Kidney epithelial cell (primary cell): ENCODE measurements around the gene PLA1A. TPM values are rescaled to one million over a fixed set of nuclear protein-coding genes. Genes with fewer than 3 reads are reported as not detected.

ENCODE experiments used
- DNase-seq: peaks from one replicate; pipeline ENCODE4 v3.0.0-alpha.2; 2010; ENCODE audit warnings: low read depth
- H3K27me3 ChIP-seq: 2 replicates; pipeline ENCODE4 v1.6.0; 2011; ENCODE audit warnings: low read length; ENCODE audit not compliant: control insufficient read depth, insufficient read depth
- H3K36me3 ChIP-seq: 2 replicates; pipeline ENCODE4 v1.5.1; 2011; ENCODE audit warnings: low read length; ENCODE audit not compliant: control insufficient read depth, insufficient read depth
- H3K4me3 ChIP-seq: 2 replicates; pipeline ENCODE4 v1.5.1; 2011; ENCODE audit warnings: low read depth, mild to moderate bottlenecking, control low read depth, low read length
- CTCF ChIP-seq: IDR thresholded peaks from 2 replicates; pipeline ENCODE4 v1.5.1; 2011; ENCODE audit warnings: mild to moderate bottlenecking, moderate library complexity, low read length, control low read depth, inconsistent platforms; ENCODE audit not compliant: insufficient read depth, poor library complexity, severe bottlenecking
- total RNA-seq: library from RNA; depleted of rRNA; stranded (reverse); fragments of >200 nt; gene quantifications from 2 replicates; pipeline ENCODE4 v1.2.3, GENCODE V29; 2015

PLA1A gene
- total RNA-seq, 1 donor from 2014 or later: 1.4 TPM

DNA sequence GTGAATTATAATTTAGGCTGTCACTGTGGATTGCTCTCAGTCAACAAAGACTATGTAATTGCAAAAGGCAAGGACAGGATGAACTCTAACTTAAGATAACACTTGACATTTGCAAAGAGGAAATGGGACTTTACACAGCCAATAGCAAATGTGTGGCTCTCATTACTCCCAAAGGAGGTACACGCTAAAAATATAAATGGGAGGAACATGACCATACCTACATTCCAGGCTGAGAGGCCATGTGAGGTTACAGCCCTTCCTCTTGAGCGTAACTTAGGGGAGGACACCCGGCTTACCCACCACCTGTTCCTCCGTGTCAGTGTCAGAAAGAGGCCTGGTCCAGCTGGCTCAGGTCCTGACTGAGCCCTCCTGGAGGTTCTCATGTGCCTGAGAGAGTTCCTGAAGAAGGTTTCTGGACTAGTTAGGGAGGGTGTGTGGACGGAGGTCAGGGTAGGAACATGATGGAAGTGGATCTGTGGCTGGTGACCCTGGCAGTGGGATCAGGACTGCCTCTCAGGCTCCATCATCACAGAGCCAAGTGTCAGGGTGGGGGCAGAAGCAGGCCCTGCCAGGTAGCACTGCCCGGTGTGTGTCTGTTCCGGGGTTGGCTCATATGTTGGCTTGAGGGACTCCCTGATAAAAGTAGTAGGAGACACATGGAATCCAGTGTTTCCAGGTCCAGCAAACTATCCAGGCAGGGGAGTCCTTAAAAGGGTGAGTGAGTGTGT is 54.8 kb downstream of the PLA1A start:
- Histone ChIP-seq H3K27me3 (no peaks in the 10 kb centered on the region), H3K4me3 (no peak overlapping the region), H3K36me3 (no peaks in the 10 kb centered on the region)
- DNase-seq: no peak
- TF ChIP-seq CTCF: no peak

GRCh38 chr3:119653876-119654275 is 56.2 kb downstream of the PLA1A start:
- no peak overlapping the region for H3K4me3 ChIP-seq
- H3K27me3 ChIP-seq: no peaks in the 10 kb centered on the region
- H3K36me3 ChIP-seq: no peaks in the 10 kb centered on the region
- TF ChIP-seq CTCF: no peak
- no peak for DNase-seq

DNA sequence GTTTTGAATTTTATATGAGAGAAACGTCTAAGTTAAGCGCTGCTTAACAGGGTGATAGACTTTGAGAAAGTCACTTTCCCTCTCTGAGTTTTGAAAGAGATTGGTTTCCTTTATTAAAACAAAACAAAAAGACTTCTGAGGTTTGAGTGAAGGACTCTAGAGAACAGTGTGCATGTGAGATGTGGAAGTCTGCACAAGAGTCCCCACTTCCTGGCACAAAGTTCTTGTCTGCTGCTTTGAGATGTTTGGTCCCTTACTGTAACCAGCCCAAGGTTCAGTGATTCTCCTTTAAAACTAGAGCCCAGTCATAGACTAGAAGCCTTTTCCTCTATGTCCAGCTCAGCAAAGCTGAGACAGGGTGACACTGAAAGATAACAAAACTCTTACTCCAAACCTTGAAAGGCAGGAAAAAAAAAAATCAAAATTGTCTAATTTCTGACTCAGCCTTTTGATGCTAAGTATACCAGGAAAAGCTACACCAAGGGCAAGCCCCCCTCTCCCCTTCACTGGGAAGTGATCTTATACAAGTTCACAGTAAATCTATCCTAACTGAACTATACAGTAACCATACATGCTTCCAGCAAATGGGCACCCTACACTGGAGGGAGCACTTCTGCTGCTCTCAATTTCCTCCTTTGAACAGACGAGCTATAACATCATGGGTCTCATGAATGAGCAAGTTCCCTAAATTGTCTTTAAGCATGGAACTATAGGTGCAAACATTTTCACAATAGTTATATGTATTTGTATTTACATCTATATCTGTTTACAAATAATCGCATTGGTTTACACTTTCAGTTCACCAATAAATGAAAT is 60.4 kb downstream of the PLA1A start:
- Histone ChIP-seq H3K4me3 (no peak overlapping the region), H3K36me3 (no peaks in the 10 kb centered on the region), H3K27me3 (no peaks in the 10 kb centered on the region)
- no peak for TF ChIP-seq CTCF
- no peak for DNase-seq

- no peaks in the 10 kb centered on the region for H3K36me3 ChIP-seq
- H3K4me3 ChIP-seq: no peak overlapping the region
- no peak for DNase-seq
- H3K27me3 ChIP-seq: no peaks in the 10 kb centered on the region
- TF ChIP-seq CTCF: no peak
Observed at GRCh38 chr3:119658994-119659393, 61.3 kb downstream of the PLA1A start.

DNA sequence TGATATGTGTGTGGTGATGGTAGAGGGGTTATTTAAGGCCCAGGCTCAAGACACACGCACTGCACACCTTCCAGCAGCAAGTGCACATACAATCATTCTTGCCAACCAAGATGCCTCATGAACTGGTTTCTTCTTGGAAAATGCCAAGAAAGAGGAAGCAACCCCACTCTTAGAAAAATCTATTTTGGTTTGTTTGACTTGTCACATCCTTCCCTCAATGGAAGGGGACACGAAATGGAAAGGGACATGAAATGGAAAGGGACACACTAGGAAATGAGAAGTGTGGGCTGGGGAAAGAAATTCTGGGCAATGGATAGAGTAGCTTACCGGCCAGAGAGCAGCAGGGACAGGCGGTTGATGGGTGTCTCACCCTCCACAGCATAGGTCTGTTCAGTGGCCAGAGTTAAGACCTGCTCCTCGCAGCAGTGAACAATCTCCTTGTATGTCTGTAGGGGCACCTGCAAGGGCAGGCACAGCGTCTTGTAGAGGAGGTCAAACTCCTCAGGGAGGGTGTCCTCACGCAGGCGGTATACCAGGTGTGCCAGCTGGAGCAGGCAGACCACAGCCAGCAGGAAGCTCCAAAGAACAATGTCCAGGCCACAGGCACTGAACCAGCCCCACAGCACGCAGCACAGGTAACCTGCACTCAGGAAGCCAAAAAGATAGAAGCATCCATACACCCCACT is 62.1 kb downstream of the PLA1A start:
- Histone ChIP-seq H3K36me3 (no peaks in the 10 kb centered on the region), H3K4me3 (no peak overlapping the region), H3K27me3 (no peaks in the 10 kb centered on the region)
- TF ChIP-seq CTCF: no peak
- no peak for DNase-seq
